ENCODE results near the gene KLHDC9.
A peak's percentile ranks its signal among the peaks of the same experiment; 100 is the strongest.
"Not testable (repeated sequence)": the region's sequence is repeated elsewhere in the genome, so short reads cannot be mapped to it uniquely, and the experiment has no call there.

KLHDC9 gene

GRCh38 chr1:161113915-161114314, 15.8 kb downstream of the KLHDC9 start:
- Histone ChIP-seq H3K27me3 (no peaks in the 10 kb centered on the region), H3K4me3 (ENCODE audit: low read depth in 1 of 2, low read length in 1 of 2) (no peak overlapping the region), H3K36me3 (no peaks in the 10 kb centered on the region), H3K4me1 (ENCODE audit: control insufficient read depth in 1 of 2, insufficient read depth in 1 of 2, low read depth in 1 of 2, low read length in 1 of 2) (peaks cover 29 to 32% of the 10 kb centered on the region in 2 experiments), H3K9me3 (no peaks in the 10 kb centered on the region), H3K27ac (no peak overlapping the region)
- TF ChIP-seq CTCF (IDR thresholded peaks at IDR 0.05): no peak

GRCh38 chr1:161114556-161114955, 16.4 kb downstream of the KLHDC9 start:
- Histone ChIP-seq H3K4me3 (ENCODE audit: low read depth in 1 of 2, low read length in 1 of 2) (no peak overlapping the region), H3K4me1 (ENCODE audit: control insufficient read depth in 1 of 2, insufficient read depth in 1 of 2, low read depth in 1 of 2, low read length in 1 of 2) (peaks cover 36 to 38% of the 10 kb centered on the region in 2 experiments), H3K27ac (no peak overlapping the region), H3K36me3 (peaks cover 6% of the 10 kb centered on the region), H3K27me3 (no peaks in the 10 kb centered on the region), H3K9me3 (no peaks in the 10 kb centered on the region)
- TF ChIP-seq CTCF (IDR thresholded peaks at IDR 0.05): no peak

GRCh38 chr1:161115132-161115711, 17.1 kb downstream of the KLHDC9 start:
- peaks cover 13% of the 10 kb centered on the region for H3K36me3 ChIP-seq
- H3K4me3 ChIP-seq (ENCODE audit: low read depth in 1 of 2, low read length in 1 of 2): no peak overlapping the region
- no peak overlapping the region for H3K27ac ChIP-seq
- no peaks in the 10 kb centered on the region for H3K27me3 ChIP-seq
- no peak for TF ChIP-seq CTCF (IDR thresholded peaks at IDR 0.05)
- peaks cover 40 to 44% of the 10 kb centered on the region in 2 experiments for H3K4me1 ChIP-seq (ENCODE audit: control insufficient read depth in 1 of 2, insufficient read depth in 1 of 2, low read depth in 1 of 2, low read length in 1 of 2)
- H3K9me3 ChIP-seq: no peaks in the 10 kb centered on the region

GRCh38 chr1:161115961-161116360, 17.8 kb downstream of the KLHDC9 start:
- Histone ChIP-seq H3K36me3 (peaks cover 20% of the 10 kb centered on the region), H3K4me1 (ENCODE audit: control insufficient read depth in 1 of 2, insufficient read depth in 1 of 2, low read depth in 1 of 2, low read length in 1 of 2) (peaks cover 43 to 48% of the 10 kb centered on the region in 2 experiments)
- H3K27ac ChIP-seq; H3K27me3 ChIP-seq; H3K4me3 ChIP-seq (ENCODE audit: low read depth in 1 of 2, low read length in 1 of 2); H3K9me3 ChIP-seq: not testable (repeated sequence)

GRCh38 chr1:161117759-161118581, 19.8 kb downstream of the KLHDC9 start, which contains the start of the genes NIT1 and PFDN2:
Gene NIT1 (plus strand): TSS chr1:161118105. CDS start chr1:161118177, 72 bp downstream.
Gene PFDN2 (minus strand): TSS chr1:161118037. CDS start chr1:161118026, 11 bp downstream.
- peaks cover 50 to 54% of the 10 kb centered on the region in 2 experiments for H3K4me1 ChIP-seq (ENCODE audit: control insufficient read depth in 1 of 2, insufficient read depth in 1 of 2, low read depth in 1 of 2, low read length in 1 of 2)

More at GRCh38 chr1:161117759-161118581, 19.8 kb downstream of the KLHDC9 start, which contains the start of the genes NIT1 and PFDN2:
- peak within 1 kb of the TSS; percentile 86 to 95 for H3K4me3 ChIP-seq (ENCODE audit: low read depth in 1 of 2, low read length in 1 of 2)
- peak; percentile 53 for TF ChIP-seq CTCF (IDR thresholded peaks at IDR 0.05)
- no peaks in the 10 kb centered on the region for H3K9me3 ChIP-seq
- peak within 1 kb of the TSS; percentile 91 for H3K27ac ChIP-seq
- no peaks in the 10 kb centered on the region for H3K27me3 ChIP-seq
- peaks cover 37% of the 10 kb centered on the region for H3K36me3 ChIP-seq

Measured in neutrophil (primary cell).